Measurements from ENCODE around the gene NOBOX.
"Not testable (repeated sequence)": the region's sequence is repeated elsewhere in the genome, so short reads cannot be mapped to it uniquely, and the experiment has no call there.

The NOBOX gene

DNA sequence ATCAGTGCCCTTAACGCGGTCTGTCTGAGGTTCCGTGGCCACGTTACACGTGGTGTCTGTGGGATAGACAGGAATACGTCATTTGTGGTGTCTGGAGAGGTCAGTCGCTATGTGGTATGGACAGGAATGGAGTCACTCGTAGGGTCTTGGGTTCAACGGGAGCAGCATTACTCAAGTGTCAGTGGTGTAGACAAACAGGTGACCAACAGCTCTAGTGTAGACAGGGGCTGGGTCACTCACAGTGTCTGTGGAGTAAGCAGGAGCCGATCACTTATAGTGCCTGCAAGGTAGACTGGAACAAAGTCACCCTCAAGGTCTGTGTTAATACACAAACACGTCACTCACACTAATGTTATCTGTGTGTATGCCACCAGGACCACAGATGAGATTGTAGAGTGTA lies 46.6 kb downstream of the NOBOX start:
- H3K18ac ChIP-seq (ENCODE audit: low read length); H2BK12ac ChIP-seq (ENCODE audit: low read length); H3K27ac ChIP-seq (replicated peaks; ENCODE audit: low read length); DNase-seq (ENCODE audit: low spot score); H3K4me1 ChIP-seq (ENCODE audit: control insufficient read depth in 2 of 2, insufficient read depth in 1 of 2, low read depth in 1 of 2, low read length in 2 of 2); H3K23ac ChIP-seq (ENCODE audit: low read depth, low read length, poor library complexity); H3K36me3 ChIP-seq (replicated peaks in 1 of 2; ENCODE audit: control insufficient read depth in 2 of 2, insufficient read depth in 2 of 2, low read length in 2 of 2); H2BK15ac ChIP-seq (ENCODE audit: low read length); H3K27me3 ChIP-seq (ENCODE audit: control insufficient read depth in 3 of 3, insufficient read depth in 3 of 3, low read depth in 1 of 3, low read length in 3 of 3); H3K9ac ChIP-seq (ENCODE audit: low read depth, low read length, poor library complexity); H3K79me1 ChIP-seq (ENCODE audit: low read depth, low read length); H3K4me2 ChIP-seq (ENCODE audit: insufficient read depth, low read length, poor library complexity, severe bottlenecking); H2AK5ac ChIP-seq (ENCODE audit: low read depth, low read length); H4K91ac ChIP-seq (ENCODE audit: low read depth, low read length, poor library complexity); H2BK120ac ChIP-seq (ENCODE audit: low read depth, low read length); H3K4me3 ChIP-seq (ENCODE audit: low read length in 2 of 2); H3K4ac ChIP-seq (ENCODE audit: low read length); H4K8ac ChIP-seq (ENCODE audit: low read depth, low read length); H2AFZ ChIP-seq (ENCODE audit: low read length); H3K14ac ChIP-seq (ENCODE audit: low read length); H2BK5ac ChIP-seq (ENCODE audit: low read length); H3K9me3 ChIP-seq (replicated peaks in 1 of 2; ENCODE audit: control insufficient read depth in 2 of 2, insufficient read depth in 1 of 2, low read depth in 1 of 2, low read length in 2 of 2): not testable (repeated sequence)
- WGBS, 2 donors (ENCODE audit: extremely low coverage in 2 of 2, insufficient read length in 2 of 2, insufficient replicate concordance in 1 of 2): no CpG with 5 or more reads among the region's 11 CpGs

- not testable (repeated sequence) for H3K27ac ChIP-seq (replicated peaks; ENCODE audit: low read length); H2BK120ac ChIP-seq (ENCODE audit: low read depth, low read length); H3K18ac ChIP-seq (ENCODE audit: low read length); H3K9me3 ChIP-seq (replicated peaks in 1 of 2; ENCODE audit: control insufficient read depth in 2 of 2, insufficient read depth in 1 of 2, low read depth in 1 of 2, low read length in 2 of 2); DNase-seq (ENCODE audit: low spot score); H2BK5ac ChIP-seq (ENCODE audit: low read length); H3K4ac ChIP-seq (ENCODE audit: low read length); H3K23ac ChIP-seq (ENCODE audit: low read depth, low read length, poor library complexity); H3K36me3 ChIP-seq (replicated peaks in 1 of 2; ENCODE audit: control insufficient read depth in 2 of 2, insufficient read depth in 2 of 2, low read length in 2 of 2); H4K8ac ChIP-seq (ENCODE audit: low read depth, low read length); H4K91ac ChIP-seq (ENCODE audit: low read depth, low read length, poor library complexity); H3K4me2 ChIP-seq (ENCODE audit: insufficient read depth, low read length, poor library complexity, severe bottlenecking); H3K4me3 ChIP-seq (ENCODE audit: low read length in 2 of 2); H2BK12ac ChIP-seq (ENCODE audit: low read length); H3K9ac ChIP-seq (ENCODE audit: low read depth, low read length, poor library complexity); H3K27me3 ChIP-seq (ENCODE audit: control insufficient read depth in 3 of 3, insufficient read depth in 3 of 3, low read depth in 1 of 3, low read length in 3 of 3); H2BK15ac ChIP-seq (ENCODE audit: low read length); H2AFZ ChIP-seq (ENCODE audit: low read length); H3K4me1 ChIP-seq (ENCODE audit: control insufficient read depth in 2 of 2, insufficient read depth in 1 of 2, low read depth in 1 of 2, low read length in 2 of 2); H2AK5ac ChIP-seq (ENCODE audit: low read depth, low read length); H3K79me1 ChIP-seq (ENCODE audit: low read depth, low read length); H3K14ac ChIP-seq (ENCODE audit: low read length)
- no CpG with 5 or more reads among the region's 6 CpGs for WGBS, 2 donors (ENCODE audit: extremely low coverage in 2 of 2, insufficient read length in 2 of 2, insufficient replicate concordance in 1 of 2)
Measured at GRCh38 chr7:144356185-144356584, 47.3 kb downstream of the NOBOX start.

DNA sequence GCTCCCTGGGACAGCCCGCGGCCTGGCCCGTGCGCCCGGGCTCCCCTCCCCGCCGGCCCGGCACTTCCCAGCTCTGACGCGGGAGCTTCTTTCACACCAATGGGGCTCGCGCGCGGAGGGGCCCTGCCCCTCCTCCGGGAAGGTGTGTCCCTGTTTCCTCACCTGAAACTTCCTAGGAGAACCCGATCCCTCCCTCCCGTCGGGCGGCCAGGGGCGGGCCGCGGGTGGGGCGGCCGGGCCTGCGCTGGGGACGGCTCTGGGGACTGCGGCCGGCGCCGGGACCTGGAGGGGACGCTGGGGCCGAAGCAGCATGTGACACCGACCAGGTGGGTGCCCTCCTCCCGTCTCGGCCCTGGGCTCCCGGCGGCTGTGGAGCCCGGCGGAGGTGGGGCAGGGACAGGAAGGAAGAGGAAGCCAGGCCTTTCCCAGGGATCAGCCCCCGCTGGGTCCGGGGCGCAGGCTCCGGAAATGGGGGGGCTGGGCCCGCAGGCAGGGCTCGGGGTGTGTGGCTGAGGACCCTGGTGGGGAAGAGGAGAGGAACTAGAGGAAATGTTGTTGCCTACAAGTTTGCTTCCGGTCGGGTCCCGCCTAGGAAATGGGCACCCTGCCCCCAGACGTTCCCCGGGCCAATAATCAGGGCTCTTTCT lies 48.2 kb downstream of the NOBOX start, which contains the start of gene ARHGEF5:
Gene ARHGEF5, plus strand, starts transcription at position 227 of the 647 bp plus-strand sequence. CDS start 7,268 bp downstream, outside the sequence.
- H3K4ac ChIP-seq (ENCODE audit: low read length); H3K23ac ChIP-seq (ENCODE audit: low read depth, low read length, poor library complexity); H3K14ac ChIP-seq (ENCODE audit: low read length); H2BK120ac ChIP-seq (ENCODE audit: low read depth, low read length); H3K27ac ChIP-seq (replicated peaks; ENCODE audit: low read length); H2BK5ac ChIP-seq (ENCODE audit: low read length); H4K91ac ChIP-seq (ENCODE audit: low read depth, low read length, poor library complexity); H3K79me1 ChIP-seq (ENCODE audit: low read depth, low read length); H3K4me1 ChIP-seq (ENCODE audit: control insufficient read depth in 2 of 2, insufficient read depth in 1 of 2, low read depth in 1 of 2, low read length in 2 of 2); H2AFZ ChIP-seq (ENCODE audit: low read length); H4K8ac ChIP-seq (ENCODE audit: low read depth, low read length); H3K9ac ChIP-seq (ENCODE audit: low read depth, low read length, poor library complexity); H3K18ac ChIP-seq (ENCODE audit: low read length); H3K9me3 ChIP-seq (replicated peaks in 1 of 2; ENCODE audit: control insufficient read depth in 2 of 2, insufficient read depth in 1 of 2, low read depth in 1 of 2, low read length in 2 of 2); H2AK5ac ChIP-seq (ENCODE audit: low read depth, low read length); DNase-seq (ENCODE audit: low spot score); H3K4me2 ChIP-seq (ENCODE audit: insufficient read depth, low read length, poor library complexity, severe bottlenecking); H2BK12ac ChIP-seq (ENCODE audit: low read length); H2BK15ac ChIP-seq (ENCODE audit: low read length); H3K4me3 ChIP-seq (ENCODE audit: low read length in 2 of 2); H3K36me3 ChIP-seq (replicated peaks in 1 of 2; ENCODE audit: control insufficient read depth in 2 of 2, insufficient read depth in 2 of 2, low read length in 2 of 2); H3K27me3 ChIP-seq (ENCODE audit: control insufficient read depth in 3 of 3, insufficient read depth in 3 of 3, low read depth in 1 of 3, low read length in 3 of 3): not testable (repeated sequence)
- no CpG with 5 or more reads among the region's 50 CpGs for WGBS, 2 donors (ENCODE audit: extremely low coverage in 2 of 2, insufficient read length in 2 of 2, insufficient replicate concordance in 1 of 2)

- DNase-seq (ENCODE audit: low spot score); H3K79me1 ChIP-seq (ENCODE audit: low read depth, low read length); H3K27me3 ChIP-seq (ENCODE audit: control insufficient read depth in 3 of 3, insufficient read depth in 3 of 3, low read depth in 1 of 3, low read length in 3 of 3); H3K4me2 ChIP-seq (ENCODE audit: insufficient read depth, low read length, poor library complexity, severe bottlenecking); H3K36me3 ChIP-seq (replicated peaks in 1 of 2; ENCODE audit: control insufficient read depth in 2 of 2, insufficient read depth in 2 of 2, low read length in 2 of 2); H2BK15ac ChIP-seq (ENCODE audit: low read length); H3K9me3 ChIP-seq (replicated peaks in 1 of 2; ENCODE audit: control insufficient read depth in 2 of 2, insufficient read depth in 1 of 2, low read depth in 1 of 2, low read length in 2 of 2); H3K18ac ChIP-seq (ENCODE audit: low read length); H2AFZ ChIP-seq (ENCODE audit: low read length); H3K4me1 ChIP-seq (ENCODE audit: control insufficient read depth in 2 of 2, insufficient read depth in 1 of 2, low read depth in 1 of 2, low read length in 2 of 2); H3K4me3 ChIP-seq (ENCODE audit: low read length in 2 of 2); H2BK5ac ChIP-seq (ENCODE audit: low read length); H3K4ac ChIP-seq (ENCODE audit: low read length); H4K8ac ChIP-seq (ENCODE audit: low read depth, low read length); H2BK12ac ChIP-seq (ENCODE audit: low read length); H3K9ac ChIP-seq (ENCODE audit: low read depth, low read length, poor library complexity); H4K91ac ChIP-seq (ENCODE audit: low read depth, low read length, poor library complexity); H2AK5ac ChIP-seq (ENCODE audit: low read depth, low read length); H2BK120ac ChIP-seq (ENCODE audit: low read depth, low read length); H3K23ac ChIP-seq (ENCODE audit: low read depth, low read length, poor library complexity); H3K27ac ChIP-seq (replicated peaks; ENCODE audit: low read length); H3K14ac ChIP-seq (ENCODE audit: low read length): not testable (repeated sequence)
- no CpG with 5 or more reads among the region's 3 CpGs for WGBS, 2 donors (ENCODE audit: extremely low coverage in 2 of 2, insufficient read length in 2 of 2, insufficient replicate concordance in 1 of 2)
Measured at GRCh38 chr7:144351667-144352066, 51.8 kb downstream of the NOBOX start.
